CD4-positive, alpha-beta T cell treated with Interleukin-6 for 4 hours (primary cell): ENCODE measurements around the gene DMD.

Experiments
- DNase-seq: peaks from one replicate; pipeline ENCODE4 v3.0.0-alpha.2; 2020; ENCODE audit warnings: mixed read lengths

Gene DMD

GRCh38 chrX:31201503-31201902 is 2009.8 kb downstream of the DMD start:
- no peak for DNase-seq

- no peak for DNase-seq
These were observed 2010.9 kb downstream of the DMD start for GRCh38 chrX:31200430-31200829.

- no peak for DNase-seq
These were observed 2011.6 kb downstream of the DMD start for GRCh38 chrX:31199840-31200114.

GRCh38 chrX:31199056-31199839 is 2012.1 kb downstream of the DMD start:
- no peak for DNase-seq

GRCh38 chrX:31190221-31190975 is 2021.0 kb downstream of the DMD start:
- no peak for DNase-seq

GRCh38 chrX:31186693-31187338 is 2024.5 kb downstream of the DMD start:
- no peak for DNase-seq

- no peak for DNase-seq
These were observed 2025.5 kb downstream of the DMD start for GRCh38 chrX:31185884-31186283.

- DNase-seq: no peak
These were observed 2029.9 kb downstream of the DMD start for GRCh38 chrX:31181377-31182000.

- no peak for DNase-seq
These were observed 2032.1 kb downstream of the DMD start for GRCh38 chrX:31179203-31179602.

- DNase-seq: no peak
These were observed 2032.6 kb downstream of the DMD start for GRCh38 chrX:31178769-31179125.

- no peak for DNase-seq
These were observed 2033.1 kb downstream of the DMD start for GRCh38 chrX:31178064-31178768.

GRCh38 chrX:31170792-31171191 is 2040.6 kb downstream of the DMD start:
- DNase-seq: no peak

- DNase-seq: no peak
These were observed 2042.8 kb downstream of the DMD start for GRCh38 chrX:31168551-31168950.

- no peak for DNase-seq
These were observed 2044.5 kb downstream of the DMD start for GRCh38 chrX:31166832-31167231.

- DNase-seq: no peak
These were observed 2044.9 kb downstream of the DMD start for GRCh38 chrX:31166416-31166815.

- no peak for DNase-seq
These were observed 2045.9 kb downstream of the DMD start for GRCh38 chrX:31165241-31166035.

GRCh38 chrX:31154946-31155345 is 2056.4 kb downstream of the DMD start:
- DNase-seq: no peak

GRCh38 chrX:31153475-31154047 is 2057.8 kb downstream of the DMD start:
- DNase-seq: no peak

GRCh38 chrX:31147175-31147574 is 2064.2 kb downstream of the DMD start:
- DNase-seq: no peak

GRCh38 chrX:31139961-31140360 is 2071.4 kb downstream of the DMD start:
- no peak for DNase-seq

GRCh38 chrX:31138124-31138523 is 2073.2 kb downstream of the DMD start:
- DNase-seq: no peak

GRCh38 chrX:31136144-31136611 is 2075.2 kb downstream of the DMD start:
- no peak for DNase-seq
